ACC112 (cell line): ENCODE results near the gene SELPLG.
"Not testable (repeated sequence)": the region's sequence is repeated elsewhere in the genome, so short reads cannot be mapped to it uniquely, and the experiment has no call there.

ENCODE experiments used
- H2AFZ ChIP-seq: fragments of 200-600 bp; sonication (generic); one replicate; pipeline ENCODE4 v1.6.0; 2017; ENCODE audit warnings: antibody characterized with exemption, low read length; ENCODE audit not compliant: unreplicated experiment
- H3K27ac ChIP-seq: fragments of 200-600 bp; sonication (generic); 2 replicates; pipeline ENCODE4 v1.5.1; 2014; ENCODE audit warnings: low read depth, mild to moderate bottlenecking, antibody characterized with exemption, low read length, moderate library complexity
- H3K27me3 ChIP-seq: fragments of 200-600 bp; sonication (generic); 2 replicates; pipeline ENCODE4 v1.6.1; 2014; ENCODE audit warnings: mild to moderate bottlenecking, antibody characterized with exemption, low read length, moderate library complexity, mixed read lengths; ENCODE audit not compliant: insufficient read depth
- H3K36me3 ChIP-seq: fragments of 200-600 bp; sonication (generic); 2 replicates; pipeline ENCODE4 v1.6.1; 2016; ENCODE audit warnings: mild to moderate bottlenecking, antibody characterized with exemption, low read length, moderate library complexity, mixed read lengths; ENCODE audit not compliant: insufficient read depth
- H3K4me1 ChIP-seq: fragments of 200-600 bp; sonication (generic); one replicate; pipeline ENCODE4 v1.6.1; 2016; ENCODE audit warnings: low read length, mixed read lengths; ENCODE audit not compliant: insufficient read depth, unreplicated experiment, control insufficient read depth
- H3K4me3 ChIP-seq: fragments of 200-600 bp; sonication (generic); 2 replicates; pipeline ENCODE4 v1.5.1; 2014; ENCODE audit warnings: mild to moderate bottlenecking, low read depth, low read length
- H3K79me2 ChIP-seq: fragments of 200-600 bp; sonication (generic); one replicate; pipeline ENCODE4 v1.6.0; 2016; ENCODE audit warnings: low read length; ENCODE audit not compliant: control insufficient read depth, unreplicated experiment, insufficient read depth

Gene SELPLG

GRCh38 chr12:108594960-108595710 is 38.6 kb downstream of the SELPLG start:
- Histone ChIP-seq H3K4me3 (no peak overlapping the region), H3K36me3 (no peaks in the 10 kb centered on the region), H3K79me2 (no peaks in the 10 kb centered on the region), H3K27ac (no peak overlapping the region), H3K27me3 (no peaks in the 10 kb centered on the region), H3K4me1 (no peaks in the 10 kb centered on the region), H2AFZ (no peak overlapping the region)

GRCh38 chr12:108594323-108594903 is 39.3 kb downstream of the SELPLG start:
- H3K79me2 ChIP-seq = no peaks in the 10 kb centered on the region
- H2AFZ ChIP-seq = no peak overlapping the region
- H3K27ac ChIP-seq = no peak overlapping the region
- no peak overlapping the region for H3K4me3 ChIP-seq
- H3K27me3 ChIP-seq = no peaks in the 10 kb centered on the region
- no peaks in the 10 kb centered on the region for H3K36me3 ChIP-seq
- H3K4me1 ChIP-seq = no peaks in the 10 kb centered on the region

- no peaks in the 10 kb centered on the region for H3K4me1 ChIP-seq
- no peak overlapping the region for H3K4me3 ChIP-seq
- H3K36me3 ChIP-seq = no peaks in the 10 kb centered on the region
- H3K79me2 ChIP-seq = no peaks in the 10 kb centered on the region
- no peak overlapping the region for H3K27ac ChIP-seq
- H2AFZ ChIP-seq = no peak overlapping the region
- H3K27me3 ChIP-seq = no peaks in the 10 kb centered on the region
Observed at GRCh38 chr12:108592033-108592909, 41.4 kb downstream of the SELPLG start.

GRCh38 chr12:108591267-108591980 is 42.3 kb downstream of the SELPLG start:
- Histone ChIP-seq H2AFZ (no peak overlapping the region), H3K27ac (no peak overlapping the region)

GRCh38 chr12:108590463-108590862 is 43.2 kb downstream of the SELPLG start:
- H3K27ac ChIP-seq, H3K27me3 ChIP-seq, H2AFZ ChIP-seq, H3K4me3 ChIP-seq, H3K36me3 ChIP-seq, H3K79me2 ChIP-seq, H3K4me1 ChIP-seq: not testable (repeated sequence)

More at GRCh38 chr12:108591267-108591980, 42.3 kb downstream of the SELPLG start:
- no peaks in the 10 kb centered on the region for H3K27me3 ChIP-seq
- H3K79me2 ChIP-seq = no peaks in the 10 kb centered on the region
- H3K36me3 ChIP-seq = no peaks in the 10 kb centered on the region
- H3K4me3 ChIP-seq = no peak overlapping the region
- no peaks in the 10 kb centered on the region for H3K4me1 ChIP-seq

GRCh38 chr12:108589840-108590229 is 43.9 kb downstream of the SELPLG start:
- H3K4me1 ChIP-seq = no peaks in the 10 kb centered on the region
- H3K27ac ChIP-seq = no peak overlapping the region
- no peak overlapping the region for H2AFZ ChIP-seq
- no peaks in the 10 kb centered on the region for H3K36me3 ChIP-seq
- H3K79me2 ChIP-seq = no peaks in the 10 kb centered on the region
- H3K27me3 ChIP-seq = no peaks in the 10 kb centered on the region
- no peak overlapping the region for H3K4me3 ChIP-seq

GRCh38 chr12:108589028-108589839 is 44.5 kb downstream of the SELPLG start:
- no peaks in the 10 kb centered on the region for H3K4me1 ChIP-seq
- H3K79me2 ChIP-seq = no peaks in the 10 kb centered on the region
- no peaks in the 10 kb centered on the region for H3K27me3 ChIP-seq
- no peak overlapping the region for H3K27ac ChIP-seq
- H2AFZ ChIP-seq = no peak overlapping the region
- no peaks in the 10 kb centered on the region for H3K36me3 ChIP-seq
- no peak overlapping the region for H3K4me3 ChIP-seq

- no peaks in the 10 kb centered on the region for H3K4me1 ChIP-seq
- no peaks in the 10 kb centered on the region for H3K36me3 ChIP-seq
- H3K27ac ChIP-seq = no peak overlapping the region
- H3K27me3 ChIP-seq = no peaks in the 10 kb centered on the region
- H3K4me3 ChIP-seq = no peak overlapping the region
- no peaks in the 10 kb centered on the region for H3K79me2 ChIP-seq
- no peak overlapping the region for H2AFZ ChIP-seq
Observed at GRCh38 chr12:108587826-108588225, 45.9 kb downstream of the SELPLG start.

GRCh38 chr12:108586306-108586705 is 47.4 kb downstream of the SELPLG start:
- H3K27ac ChIP-seq = no peak overlapping the region
- no peak overlapping the region for H2AFZ ChIP-seq
- H3K4me3 ChIP-seq = no peak overlapping the region
- H3K27me3 ChIP-seq = no peaks in the 10 kb centered on the region
- H3K36me3 ChIP-seq = no peaks in the 10 kb centered on the region
- no peaks in the 10 kb centered on the region for H3K79me2 ChIP-seq
- no peaks in the 10 kb centered on the region for H3K4me1 ChIP-seq

- Histone ChIP-seq H3K4me3 (no peak overlapping the region), H3K27ac (no peak overlapping the region), H3K27me3 (no peaks in the 10 kb centered on the region), H3K79me2 (no peaks in the 10 kb centered on the region), H3K36me3 (no peaks in the 10 kb centered on the region), H2AFZ (no peak overlapping the region), H3K4me1 (no peaks in the 10 kb centered on the region)
Observed at GRCh38 chr12:108585864-108586263, 47.8 kb downstream of the SELPLG start.
